Suprapubic skin (tissue), 4 donors: ENCODE data around the gene C11orf24. TPM values are rescaled to one million over a fixed set of nuclear protein-coding genes. Genes with fewer than 3 reads are reported as not detected.

ENCODE experiments used
- DNase-seq, 2 donors: peaks; one replicate each; pipeline ENCODE4 v3.0.0-alpha.2; 2019; ENCODE audit warnings: low spot score in 2 of 2
- H3K27ac ChIP-seq: fragments of 200-600 bp; sonication (generic); one replicate; pipeline ENCODE4 v1.5.1; 2019
- H3K27me3 ChIP-seq: fragments of 200-600 bp; sonication (generic); one replicate; pipeline ENCODE4 v1.5.1; 2019
- H3K36me3 ChIP-seq: fragments of 200-600 bp; sonication (generic); one replicate; pipeline ENCODE4 v1.5.1; 2019
- H3K4me1 ChIP-seq: fragments of 200-600 bp; sonication (generic); one replicate; pipeline ENCODE4 v1.5.1; 2019
- H3K4me3 ChIP-seq: fragments of 200-600 bp; sonication (generic); one replicate; pipeline ENCODE4 v1.5.1; 2019; ENCODE audit warnings: mild to moderate bottlenecking
- H3K9me3 ChIP-seq: fragments of 200-600 bp; sonication (generic); one replicate; pipeline ENCODE4 v1.5.1; 2019
- CTCF ChIP-seq, 2 donors: fragments of 200-600 bp in 1 of 2; fragments of 450-650 bp in 1 of 2; sonication (generic) in 1 of 2; IDR thresholded peaks; one replicate each; pipeline ENCODE4 v1.5.1; 2016 to 2019; ENCODE audit warnings: antibody characterized with exemption in 2 of 2, mild to moderate bottlenecking in 1 of 2, moderate library complexity in 1 of 2
- EP300 ChIP-seq: sonication (generic); formaldehyde crosslinking; IDR thresholded peaks from one replicate; pipeline ENCODE4 v1.6.1; 2017; ENCODE audit warnings: antibody characterized with exemption
- POLR2A ChIP-seq, 2 donors: fragments of 450-650 bp; IDR thresholded peaks; one replicate each; pipeline ENCODE4 v1.6.1; 2017; ENCODE audit warnings: antibody characterized with exemption in 2 of 2, mild to moderate bottlenecking in 2 of 2, moderate library complexity in 2 of 2
- POLR2AphosphoS5 ChIP-seq, 3 donors: sonication (generic); formaldehyde crosslinking; IDR thresholded peaks; one replicate each; pipeline ENCODE4 v1.6.1; 2017; ENCODE audit warnings: antibody characterized with exemption in 3 of 3
- WGBS: methylation state at CpG from one replicate; pipeline ENCODE4 v1.1.5; 2018; 5-methylcytosine and 5-hydroxymethylcytosine counted together
- total RNA-seq, 4 donors: library from RNA; depleted of rRNA; stranded (reverse); fragments of >200 nt; gene quantifications; one replicate each; pipeline ENCODE4 v1.1.0, GENCODE V29; 2016

C11orf24 gene
- total RNA-seq, 4 donors from 2014 or later = 7.2 to 24.8 (median 16.7) TPM

DNA sequence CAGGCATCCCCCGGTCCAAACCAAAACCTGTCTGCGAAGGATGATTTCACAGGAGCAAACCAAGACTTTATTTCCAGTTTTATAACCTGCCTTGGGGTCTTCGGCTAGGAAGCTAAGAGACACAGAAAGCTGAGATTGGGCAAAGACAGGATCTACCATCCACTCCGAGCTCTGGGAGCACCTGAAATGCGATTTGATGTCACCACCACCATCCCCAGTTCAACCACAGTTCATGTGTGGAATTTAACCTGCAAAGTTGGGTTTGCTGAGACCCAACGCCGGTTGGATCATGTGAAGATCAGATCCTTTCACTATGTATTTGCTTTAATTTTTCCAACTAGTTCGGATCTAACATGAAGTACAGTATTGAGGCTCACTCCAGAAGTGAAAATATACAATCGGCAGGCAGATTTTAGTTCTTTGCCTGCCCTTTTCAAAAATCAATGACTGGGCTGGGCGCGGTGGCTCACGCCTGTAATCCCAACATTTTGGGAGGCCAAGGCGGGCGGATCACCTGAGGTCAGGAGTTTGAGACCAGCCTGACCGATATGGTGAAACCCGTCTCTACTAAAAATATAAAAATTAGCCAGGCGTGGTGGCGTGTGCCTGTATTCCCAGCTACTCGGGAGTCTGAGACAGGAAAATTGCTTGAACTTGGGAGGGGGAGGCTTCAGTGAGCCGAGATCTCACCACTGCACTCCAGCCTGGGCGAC, 1.4 kb upstream of the C11orf24 start:
- no peak for DNase-seq
- Histone ChIP-seq H3K4me3 (peak overlapping the region; percentile 73), H3K27ac (no peak overlapping the region), H3K9me3 (no peaks in the 10 kb centered on the region), H3K36me3 (no peaks in the 10 kb centered on the region), H3K27me3 (no peaks in the 10 kb centered on the region), H3K4me1 (peaks cover 41% of the 10 kb centered on the region)
- WGBS = 93% methylated on average over 21 of the region's 21 CpGs
- TF ChIP-seq POLR2A (IDR thresholded peaks at IDR 0.05) (no peak), EP300 (no peak), POLR2AphosphoS5 (IDR thresholded peaks at IDR 0.05) (no peak), CTCF (IDR thresholded peaks at IDR 0.05) (no peak)

- Histone ChIP-seq H3K36me3 (peaks cover 19% of the 10 kb centered on the region), H3K4me3 (peak overlapping the region; percentile 73), H3K27me3 (no peaks in the 10 kb centered on the region), H3K9me3 (no peaks in the 10 kb centered on the region), H3K4me1 (peaks cover 40% of the 10 kb centered on the region), H3K27ac (peak overlapping the region; percentile 90)
- TF ChIP-seq CTCF (IDR thresholded peaks at IDR 0.05) (peak in 1 of 2 donors; percentile 41), POLR2A (IDR thresholded peaks at IDR 0.05) (no peak)
- 3% methylated on average over 23 of the region's 23 CpGs for WGBS
- DNase-seq = peak; percentile 78 to 88
These were observed 571 bp downstream of the C11orf24 start for GRCh38 chr11:68271023-68271780.

DNA sequence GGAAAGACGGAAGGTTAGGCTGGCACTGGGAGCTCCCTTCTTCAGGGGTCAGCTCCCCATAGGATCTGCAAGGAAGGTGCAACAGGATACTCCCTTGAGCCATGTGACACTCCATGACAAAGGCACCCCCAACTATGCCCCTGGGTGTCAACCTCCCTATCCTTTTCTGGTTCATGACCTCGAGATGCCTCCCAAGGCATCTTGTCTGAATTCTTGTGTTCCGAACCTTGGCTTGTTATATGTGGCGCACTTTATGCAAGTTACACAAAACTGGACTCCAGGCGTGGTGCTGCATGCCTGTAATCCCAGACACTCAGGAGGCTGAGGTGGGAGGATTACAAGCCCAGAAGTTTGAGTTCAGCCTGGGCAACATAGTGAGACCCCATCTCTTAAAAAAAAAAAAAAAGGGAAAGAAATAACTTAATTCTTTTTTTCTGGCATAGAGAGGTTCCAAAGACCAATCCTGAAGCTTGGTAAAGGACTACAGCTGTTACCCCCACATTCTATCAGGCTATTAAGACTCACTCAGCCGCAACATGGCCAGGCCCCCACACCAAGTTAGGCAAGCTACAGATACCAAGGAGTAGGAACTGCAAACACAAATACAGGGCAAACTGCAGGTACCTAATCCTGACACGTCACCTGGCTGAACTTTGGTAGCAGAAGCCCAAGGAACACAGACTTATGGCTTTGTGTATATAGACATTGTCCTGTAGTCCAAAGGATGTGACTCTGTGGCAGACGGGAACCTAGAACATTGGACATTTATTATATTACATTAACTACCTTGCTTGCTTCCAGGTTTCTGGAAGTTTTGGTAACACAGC, 1.4 kb downstream of the C11orf24 start:
- H3K4me3 ChIP-seq = peak overlapping the region; percentile 73
- TF ChIP-seq EP300 = no peak
- no peak for TF ChIP-seq CTCF (IDR thresholded peaks at IDR 0.05)
- no peak for TF ChIP-seq POLR2AphosphoS5 (IDR thresholded peaks at IDR 0.05)
- no peak for TF ChIP-seq POLR2A (IDR thresholded peaks at IDR 0.05)
- H3K36me3 ChIP-seq = peaks cover 25% of the 10 kb centered on the region
- WGBS = 64% methylated on average over 8 of the region's 8 CpGs
- DNase-seq = peak in 1 of 2 donors; percentile 37
- no peaks in the 10 kb centered on the region for H3K27me3 ChIP-seq
- no peaks in the 10 kb centered on the region for H3K9me3 ChIP-seq
- peak overlapping the region; percentile 90 for H3K27ac ChIP-seq
- H3K4me1 ChIP-seq = peaks cover 36% of the 10 kb centered on the region

GRCh38 chr11:68269414-68270081, 2.2 kb downstream of the C11orf24 start:
- peaks cover 31% of the 10 kb centered on the region for H3K36me3 ChIP-seq
- DNase-seq = peak in 1 of 2 donors; percentile 31
- WGBS = 77% methylated on average over 8 of the region's 10 CpGs
- peak overlapping the region; percentile 41 for H3K27ac ChIP-seq
- TF ChIP-seq CTCF (IDR thresholded peaks at IDR 0.05) (no peak), EP300 (no peak)
- H3K4me3 ChIP-seq = peak overlapping the region; percentile 6
- no peaks in the 10 kb centered on the region for H3K9me3 ChIP-seq
- H3K27me3 ChIP-seq = no peaks in the 10 kb centered on the region
- H3K4me1 ChIP-seq = peaks cover 36% of the 10 kb centered on the region
